Measurements from ENCODE around the gene FOXRED2. TPM values are rescaled to one million over a fixed set of nuclear protein-coding genes. Genes with fewer than 3 reads are reported as not detected.

The FOXRED2 gene
- polyA plus RNA-seq, 1 experiment = 2.4 TPM

- CTCF ChIA-PET = no interaction called here
- DNase-seq (ENCODE audit: low read depth, low spot score) = no peak
- Histone ChIP-seq H3K27me3 (ENCODE audit: control insufficient read depth, insufficient read depth, low read length) (no peaks in the 10 kb centered on the region), H3K27ac (ENCODE audit: low read depth, low read length) (no peak overlapping the region), H3K4me3 (ENCODE audit: low read depth, low read length) (no peak overlapping the region), H3K9me3 (ENCODE audit: control insufficient read depth, insufficient read depth, low read length) (no peaks in the 10 kb centered on the region; the same call in 1 of the 2 replicates)
- TF ChIP-seq CTCF (IDR thresholded peaks at IDR 0.05; ENCODE audit: low read depth, low read length) = no peak
- POLR2A ChIA-PET = no interaction called here
Observed at GRCh38 chr22:36532466-36532865, 25.6 kb upstream of the FOXRED2 start.

GRCh38 chr22:36528795-36529751, 22.2 kb upstream of the FOXRED2 start, which contains the start of gene EIF3D:
TSS of gene EIF3D (minus strand) at chr22:36529166. CDS start at chr22:36526121, 3,045 bp downstream.
- peak within 1 kb of the TSS; percentile 91 for H3K4me3 ChIP-seq (ENCODE audit: low read depth, low read length)
- TF ChIP-seq CTCF (IDR thresholded peaks at IDR 0.05; ENCODE audit: low read depth, low read length) = no peak
- CTCF ChIA-PET = interaction anchor here (0.6 to 1.2 kb wide), 2 partner anchors 247 to 447 kb away, joined by 3 to 10 read pairs; partner anchors contain the start of gene IFT27
- H3K27ac ChIP-seq (ENCODE audit: low read depth, low read length) = peak within 1 kb of the TSS; percentile 94
- H3K27me3 ChIP-seq (ENCODE audit: control insufficient read depth, insufficient read depth, low read length) = no peaks in the 10 kb centered on the region
- POLR2A ChIA-PET = interaction anchor here (0.6 to 1.4 kb wide), 9 partner anchors 13 to 247 kb away, joined by 3 to 6 read pairs (median 3); partner anchors contain the start of gene IFT27
- no peaks in the 10 kb centered on the region; the same call in 1 of the 2 replicates for H3K9me3 ChIP-seq (ENCODE audit: control insufficient read depth, insufficient read depth, low read length)
- peak; percentile 98 for DNase-seq (ENCODE audit: low read depth, low spot score)

- Histone ChIP-seq H3K4me3 (ENCODE audit: low read depth, low read length) (peak overlapping the region; percentile 91), H3K27me3 (ENCODE audit: control insufficient read depth, insufficient read depth, low read length) (no peaks in the 10 kb centered on the region), H3K9me3 (ENCODE audit: control insufficient read depth, insufficient read depth, low read length) (no peaks in the 10 kb centered on the region; the same call in 1 of the 2 replicates), H3K27ac (ENCODE audit: low read depth, low read length) (peak overlapping the region; percentile 94)
- TF ChIP-seq CTCF (IDR thresholded peaks at IDR 0.05; ENCODE audit: low read depth, low read length) = no peak
- no peak for DNase-seq (ENCODE audit: low read depth, low spot score)
- CTCF ChIA-PET = interaction anchor here (0.7 to 1.1 kb wide), 4 partner anchors 17 to 487 kb away, joined by 3 read pairs; no protein-coding TSS in a partner anchor
- POLR2A ChIA-PET = interaction anchor here (0.6 to 1.4 kb wide), 3 partner anchors 11 to 426 kb away, joined by 3 to 5 read pairs (median 3); no protein-coding TSS in a partner anchor
Observed at GRCh38 chr22:36528341-36528740, 21.5 kb upstream of the FOXRED2 start.

DNA sequence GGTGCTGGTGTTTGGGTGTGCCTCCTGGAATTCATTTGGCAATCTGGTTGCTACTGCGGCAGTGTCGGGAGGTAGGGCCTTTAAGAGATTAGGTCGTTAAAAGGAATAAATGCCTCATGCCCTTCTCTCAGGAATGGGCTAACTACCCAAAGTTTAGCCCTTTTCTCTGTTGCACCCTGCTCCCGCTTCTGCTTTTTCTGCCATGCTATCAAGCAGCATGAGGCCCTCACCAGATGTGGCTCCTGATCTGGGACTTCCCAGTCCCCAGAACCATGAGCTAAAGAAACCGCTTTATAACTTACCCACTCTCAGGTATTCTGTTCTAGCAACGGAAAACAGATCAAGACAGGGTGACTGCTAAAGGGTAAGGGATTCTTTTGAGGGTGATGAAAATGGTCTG, 15.8 kb upstream of the FOXRED2 start:
- no peak for DNase-seq (ENCODE audit: low read depth, low spot score)
- H3K4me3 ChIP-seq (ENCODE audit: low read depth, low read length) = no peak overlapping the region
- CTCF ChIA-PET = interaction anchor here (0.8 to 2.9 kb wide), 2 partner anchors 12 to 251 kb away, joined by 3 to 19 read pairs; no protein-coding TSS in a partner anchor
- POLR2A ChIA-PET = no interaction called here
- no peaks in the 10 kb centered on the region for H3K9me3 ChIP-seq (ENCODE audit: control insufficient read depth, insufficient read depth, low read length)
- no peaks in the 10 kb centered on the region for H3K27me3 ChIP-seq (ENCODE audit: control insufficient read depth, insufficient read depth, low read length)
- H3K27ac ChIP-seq (ENCODE audit: low read depth, low read length) = no peak overlapping the region
- TF ChIP-seq CTCF (IDR thresholded peaks at IDR 0.05; ENCODE audit: low read depth, low read length) = no peak

Measured in AG04450 (cell line).